Measurements from ENCODE around the gene CACNA1H.

CACNA1H gene

GRCh38 chr16:1177750-1178149, 24.8 kb downstream of the CACNA1H start:
- no peak for TF ChIP-seq CTCF (IDR thresholded peaks at IDR 0.05)
- DNase-seq (ENCODE audit: low spot score): no peak
- Histone ChIP-seq H3K27ac (peak overlapping the region in 1 of 2 donors; percentile 37), H3K4me3 (no peak overlapping the region)

- TF ChIP-seq CTCF (IDR thresholded peaks at IDR 0.05): no peak
- Histone ChIP-seq H3K4me3 (no peak overlapping the region), H3K27ac (peak overlapping the region; percentile 30 to 60)
- DNase-seq (ENCODE audit: low spot score): no peak
Observed at GRCh38 chr16:1178295-1178910, 25.5 kb downstream of the CACNA1H start.

GRCh38 chr16:1180549-1181403, 27.9 kb downstream of the CACNA1H start:
- no peak for TF ChIP-seq CTCF (IDR thresholded peaks at IDR 0.05)
- H3K4me3 ChIP-seq: peak overlapping the region; percentile 63
- H3K27ac ChIP-seq: peak overlapping the region; percentile 96 to 98
- peak; percentile 94 for DNase-seq (ENCODE audit: low spot score)

GRCh38 chr16:1181404-1182315, 28.8 kb downstream of the CACNA1H start:
- no peak for TF ChIP-seq CTCF (IDR thresholded peaks at IDR 0.05)
- DNase-seq (ENCODE audit: low spot score): no peak
- Histone ChIP-seq H3K27ac (peak overlapping the region; percentile 96 to 98), H3K4me3 (peak overlapping the region; percentile 63)

GRCh38 chr16:1182316-1182671, 29.4 kb downstream of the CACNA1H start:
- Histone ChIP-seq H3K4me3 (peak overlapping the region; percentile 63), H3K27ac (peak overlapping the region; percentile 96 to 98)
- DNase-seq (ENCODE audit: low spot score): peak; percentile 95
- TF ChIP-seq CTCF (IDR thresholded peaks at IDR 0.05): no peak

- DNase-seq (ENCODE audit: low spot score): no peak
- TF ChIP-seq CTCF (IDR thresholded peaks at IDR 0.05): no peak
- H3K4me3 ChIP-seq: peak overlapping the region; percentile 63
- peak overlapping the region; percentile 96 to 98 for H3K27ac ChIP-seq
Observed at GRCh38 chr16:1182950-1183907, 30.3 kb downstream of the CACNA1H start.
